BJ (cell line): ENCODE data around the gene SRPRB. TPM values are rescaled to one million over a fixed set of nuclear protein-coding genes. Genes with fewer than 3 reads are reported as not detected.

Experiments used
- CTCF ChIA-PET: fragments of 350-600 bp; formaldehyde crosslinking; extraction: SDS; loops from one replicate; lab custom pipeline; 2021; ENCODE audit warnings: antibody characterized with exemption, inconsistent platforms; lab: Yijun Ruan, JAX
- POLR2A ChIA-PET: fragments of 300-600 bp; sonication (Branson Sonifier 250); formaldehyde crosslinking; extraction: SDS; loops from one replicate; lab custom pipeline; 2021; ENCODE audit warnings: antibody characterized with exemption; lab: Charles Lee
- DNase-seq: peaks from one replicate; pipeline ENCODE4 v3.0.0-alpha.2; 2011; ENCODE audit warnings: low read depth
- H3K27me3 ChIP-seq: 2 replicates; pipeline ENCODE4 v1.6.0; 2011; ENCODE audit warnings: low read length; ENCODE audit not compliant: control insufficient read depth, insufficient read depth
- H3K36me3 ChIP-seq: 2 replicates; pipeline ENCODE4 v1.5.1; 2011; ENCODE audit warnings: low read length; ENCODE audit not compliant: control insufficient read depth, insufficient read depth
- H3K4me3 ChIP-seq: 2 replicates; pipeline ENCODE4 v1.5.1; 2011; ENCODE audit warnings: low read depth, mild to moderate bottlenecking, control low read depth, low read length
- polyA plus RNA-seq: library from polyadenylated mRNA; depleted of rRNA; stranded (reverse); fragments of >200 nt; gene quantifications from 2 replicates; pipeline ENCODE4 v1.2.3, GENCODE V29; 2011
- TF ChIP-seq, protein P1 (sequence below): IDR thresholded peaks from 2 replicates; pipeline ENCODE4 v1.5.1; 2011; ENCODE audit warnings: low read depth, mild to moderate bottlenecking, control low read depth, inconsistent platforms, low read length, moderate library complexity; ENCODE audit not compliant: insufficient read depth

SRPRB gene
- polyA plus RNA-seq, 1 experiment = 36.0 TPM

DNA sequence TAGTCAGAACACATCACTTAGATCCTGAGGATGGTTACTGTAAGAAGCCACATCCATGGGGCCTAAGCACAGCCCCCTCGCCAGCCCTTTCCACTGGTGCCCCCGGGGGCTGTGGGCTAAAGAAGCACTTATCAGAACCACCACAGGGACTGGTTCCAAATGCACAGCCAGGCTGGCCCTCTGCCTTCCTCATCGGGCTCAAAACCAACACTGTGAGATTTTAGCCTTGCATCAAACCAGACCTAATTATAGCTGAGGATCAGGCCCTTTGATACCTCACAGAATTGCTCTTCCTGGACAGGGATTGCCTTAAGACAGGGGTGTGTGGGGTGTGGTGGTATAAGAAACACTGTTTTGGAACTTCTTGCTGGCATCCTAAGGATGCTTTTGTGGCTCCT, 23.7 kb downstream of the SRPRB start:
- Histone ChIP-seq H3K27me3 (peaks cover 1% of the 10 kb centered on the region; the same call in 1 of the 2 replicates), H3K36me3 (peaks cover 3% of the 10 kb centered on the region; the same call in 1 of the 2 replicates), H3K4me3 (no peak overlapping the region)
- ChIA-PET POLR2A (no interaction called here), CTCF (interaction anchor here (0.9 to 2.7 kb wide), 3 partner anchors 9 to 99 kb away, joined by 3 to 8 read pairs (median 3); no protein-coding TSS in a partner anchor)
- DNase-seq = no peak
- TF ChIP-seq, protein P1, sequence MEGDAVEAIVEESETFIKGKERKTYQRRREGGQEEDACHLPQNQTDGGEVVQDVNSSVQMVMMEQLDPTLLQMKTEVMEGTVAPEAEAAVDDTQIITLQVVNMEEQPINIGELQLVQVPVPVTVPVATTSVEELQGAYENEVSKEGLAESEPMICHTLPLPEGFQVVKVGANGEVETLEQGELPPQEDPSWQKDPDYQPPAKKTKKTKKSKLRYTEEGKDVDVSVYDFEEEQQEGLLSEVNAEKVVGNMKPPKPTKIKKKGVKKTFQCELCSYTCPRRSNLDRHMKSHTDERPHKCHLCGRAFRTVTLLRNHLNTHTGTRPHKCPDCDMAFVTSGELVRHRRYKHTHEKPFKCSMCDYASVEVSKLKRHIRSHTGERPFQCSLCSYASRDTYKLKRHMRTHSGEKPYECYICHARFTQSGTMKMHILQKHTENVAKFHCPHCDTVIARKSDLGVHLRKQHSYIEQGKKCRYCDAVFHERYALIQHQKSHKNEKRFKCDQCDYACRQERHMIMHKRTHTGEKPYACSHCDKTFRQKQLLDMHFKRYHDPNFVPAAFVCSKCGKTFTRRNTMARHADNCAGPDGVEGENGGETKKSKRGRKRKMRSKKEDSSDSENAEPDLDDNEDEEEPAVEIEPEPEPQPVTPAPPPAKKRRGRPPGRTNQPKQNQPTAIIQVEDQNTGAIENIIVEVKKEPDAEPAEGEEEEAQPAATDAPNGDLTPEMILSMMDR = no peak

DNA sequence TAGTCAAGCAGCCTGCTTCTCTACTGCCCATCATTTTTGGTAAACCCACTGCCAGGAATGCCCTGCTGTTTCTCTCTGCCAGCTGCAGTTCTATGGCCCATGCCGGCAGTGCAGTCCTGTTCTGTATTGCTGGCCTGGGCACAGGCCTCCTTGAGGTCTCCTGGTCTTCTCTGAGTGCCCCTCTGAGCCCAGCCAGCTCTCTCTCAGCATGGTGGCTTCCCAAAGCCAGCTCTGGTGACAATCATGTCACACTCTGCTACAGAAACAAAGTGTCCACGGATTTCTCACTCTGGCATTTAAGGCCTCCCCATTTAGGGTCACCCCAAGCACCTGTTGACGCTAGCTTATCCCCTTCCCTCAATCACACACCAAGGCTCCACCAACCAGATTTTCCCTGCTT, 24.5 kb downstream of the SRPRB start:
- CTCF ChIA-PET = interaction anchor here (1.2 kb wide), 1 partner anchor 98 kb away, joined by 3 read pairs; no protein-coding TSS in a partner anchor
- TF ChIP-seq, protein P1 = no peak
- POLR2A ChIA-PET = no interaction called here
- Histone ChIP-seq H3K4me3 (no peak overlapping the region), H3K36me3 (no peaks in the 10 kb centered on the region), H3K27me3 (peaks cover 1% of the 10 kb centered on the region; the same call in 1 of the 2 replicates)
- DNase-seq = no peak

DNA sequence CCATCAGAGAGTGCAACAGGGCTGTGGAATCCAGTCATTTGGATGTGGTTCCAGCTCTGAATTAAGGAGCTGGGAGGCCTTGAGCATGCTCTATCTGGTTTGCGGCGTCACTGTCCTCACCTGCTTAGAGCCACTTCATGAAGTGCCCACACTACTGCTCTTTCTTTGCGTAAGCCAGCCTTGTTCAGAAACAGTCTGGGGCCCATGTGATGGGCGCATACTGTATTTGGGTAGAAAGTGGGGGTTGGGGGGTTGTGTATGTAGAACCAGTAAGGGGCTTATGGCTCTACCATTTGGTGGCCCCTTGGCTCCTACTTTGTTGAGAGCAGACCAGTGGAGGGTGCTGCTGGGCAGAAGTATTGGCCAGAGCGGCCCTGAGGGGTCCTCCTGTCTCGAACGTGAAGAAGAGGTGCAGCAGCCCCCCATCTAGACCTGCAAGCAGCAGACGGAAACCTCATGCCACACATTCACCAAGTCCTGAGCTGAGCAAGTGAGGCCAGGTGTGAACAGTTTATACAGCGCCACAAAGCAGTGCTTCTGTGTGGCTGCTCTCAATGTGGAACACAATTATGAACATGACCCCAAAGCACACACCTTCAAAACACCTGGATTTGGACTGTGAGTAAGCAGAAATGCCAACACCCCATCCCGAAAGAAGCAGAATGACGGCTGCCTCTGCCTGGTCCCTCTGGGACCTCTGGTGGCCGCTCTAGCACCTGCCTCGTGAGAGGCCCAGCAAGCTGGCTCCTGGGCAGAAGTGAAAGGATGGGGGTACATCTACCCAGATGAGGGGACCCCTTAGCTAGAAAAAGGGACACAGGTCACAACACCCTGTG, 26.6 kb downstream of the SRPRB start:
- Histone ChIP-seq H3K36me3 (no peaks in the 10 kb centered on the region), H3K4me3 (no peak overlapping the region), H3K27me3 (peaks cover 3% of the 10 kb centered on the region)
- TF ChIP-seq, protein P1 = no peak
- ChIA-PET POLR2A (no interaction called here), CTCF (interaction anchor here (2.1 kb wide), 1 partner anchor 14 kb away, joined by 7 read pairs; no protein-coding TSS in a partner anchor)
- DNase-seq = no peak

DNA sequence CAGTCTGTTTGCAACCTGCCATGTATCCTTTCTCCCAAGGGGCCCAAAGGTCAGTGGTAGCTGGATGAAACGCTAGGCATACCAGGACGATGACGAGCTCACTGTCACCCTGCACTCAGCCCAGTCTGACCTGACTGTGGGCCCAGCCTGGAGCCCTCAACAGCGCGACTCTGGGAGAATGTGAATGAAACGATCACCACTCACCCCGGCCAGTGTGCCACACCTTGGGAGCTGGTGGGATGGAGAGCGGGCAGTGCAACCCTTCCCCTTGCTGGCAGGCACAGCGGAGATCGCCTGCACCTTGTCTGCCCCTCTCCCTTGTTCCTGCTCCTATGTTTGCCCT, 27.2 kb downstream of the SRPRB start:
- Histone ChIP-seq H3K36me3 (no peaks in the 10 kb centered on the region), H3K27me3 (peaks cover 3% of the 10 kb centered on the region), H3K4me3 (no peak overlapping the region)
- DNase-seq = no peak
- TF ChIP-seq, protein P1 = no peak
- POLR2A ChIA-PET = interaction anchor here (0.5 kb wide), 1 partner anchor 90 kb away, joined by 6 read pairs; no protein-coding TSS in a partner anchor
- CTCF ChIA-PET = interaction anchor here (1.0 to 2.1 kb wide), 3 partner anchors 13 to 23 kb away, joined by 3 to 7 read pairs (median 3); no protein-coding TSS in a partner anchor

DNA sequence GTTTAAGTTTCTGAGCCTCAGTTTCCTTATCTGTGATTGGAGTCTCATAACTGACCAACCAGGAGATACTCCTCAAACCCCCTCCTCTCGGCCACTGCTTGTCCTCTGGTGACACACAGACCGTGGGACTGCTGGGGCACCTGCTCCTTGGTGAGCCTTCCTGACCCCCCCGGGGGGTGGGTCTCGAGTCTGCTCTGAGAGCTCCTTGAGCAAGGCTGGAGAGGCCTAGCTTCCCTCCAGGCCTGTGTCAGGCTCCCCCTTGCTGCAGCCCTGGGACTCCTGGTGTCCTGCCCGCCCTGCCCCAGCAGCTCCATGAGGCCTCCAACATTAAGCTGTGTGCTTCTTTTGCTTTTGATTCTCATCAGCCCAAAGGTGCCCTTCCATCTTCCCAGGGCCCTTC, 27.7 kb downstream of the SRPRB start:
- ChIA-PET CTCF (interaction anchor here (1.0 to 2.1 kb wide), 3 partner anchors 13 to 23 kb away, joined by 3 to 7 read pairs (median 3); no protein-coding TSS in a partner anchor), POLR2A (interaction anchor here (0.5 kb wide), 1 partner anchor 90 kb away, joined by 6 read pairs; no protein-coding TSS in a partner anchor)
- peaks cover 3% of the 10 kb centered on the region for H3K27me3 ChIP-seq
- no peak overlapping the region for H3K4me3 ChIP-seq
- TF ChIP-seq, protein P1 = no peak
- DNase-seq = no peak
- no peaks in the 10 kb centered on the region for H3K36me3 ChIP-seq
